AG08396 (cell line): Measurements from ENCODE around the gene ACOT13.
A peak's percentile ranks its signal among the peaks of the same experiment; 100 is the strongest.
"Not testable (repeated sequence)": the region's sequence is repeated elsewhere in the genome, so short reads cannot be mapped to it uniquely, and the experiment has no call there.

Experiments used
- DNase-seq: peaks from one replicate; pipeline ENCODE4 v3.0.0; 2012; ENCODE audit warnings: low spot score, mixed read lengths

The ACOT13 gene

DNA sequence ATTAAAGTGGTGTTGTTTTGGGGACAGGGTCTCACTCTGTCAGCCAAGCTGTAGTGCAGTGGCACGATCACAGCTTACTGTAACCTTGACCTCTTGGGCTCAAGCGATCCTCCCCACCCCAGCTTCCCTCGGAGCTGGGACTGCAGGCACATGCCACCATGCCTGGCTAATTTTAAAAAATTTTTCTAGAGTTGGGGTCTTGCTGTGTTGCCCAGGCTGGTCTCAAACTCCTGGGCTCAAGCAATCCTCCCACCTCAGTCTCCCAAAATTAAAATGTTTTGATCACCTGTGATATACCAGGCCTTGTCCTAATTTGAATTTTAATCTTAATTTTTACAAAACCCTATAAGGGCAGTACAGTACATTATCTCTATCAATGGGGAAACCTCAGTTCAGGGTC, 25.5 kb downstream of the ACOT13 start:
- no peak for DNase-seq

DNA sequence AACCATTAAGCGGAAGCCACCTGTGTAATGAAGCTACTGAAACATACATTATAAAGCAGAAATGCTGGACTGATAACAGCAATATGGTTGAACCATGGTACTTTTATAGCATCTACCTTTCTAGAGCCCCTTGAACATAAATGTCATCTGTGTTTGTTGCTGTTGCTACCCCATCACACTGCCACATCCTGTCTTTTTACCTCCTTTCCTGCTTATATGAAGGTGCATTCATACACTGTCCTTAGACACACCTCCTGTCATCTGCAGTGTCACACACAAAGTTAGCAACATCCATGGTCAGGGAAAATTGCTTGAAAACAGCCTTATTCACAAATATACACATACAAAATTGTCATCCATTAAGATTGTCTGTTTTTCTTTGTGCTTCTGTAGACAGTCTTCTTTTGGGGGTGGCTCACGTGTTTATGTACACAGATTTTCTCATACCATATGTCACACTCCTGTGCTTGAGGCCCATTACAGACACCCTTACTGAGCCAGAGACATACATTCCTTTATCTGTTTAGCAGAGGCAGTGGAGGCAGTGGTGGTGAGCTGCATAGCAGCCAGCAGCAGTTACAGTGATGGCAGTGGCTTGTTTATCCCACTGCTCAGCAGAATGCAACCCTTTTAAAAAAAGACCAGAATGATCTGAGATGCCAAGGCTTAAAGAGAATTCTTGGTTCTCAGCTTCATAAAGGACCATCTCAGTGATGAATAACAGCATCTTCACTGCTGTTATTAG, 26.1 kb downstream of the ACOT13 start:
- no peak for DNase-seq

- no peak for DNase-seq
Measured at GRCh38 chr6:24694198-24694597, 27.3 kb downstream of the ACOT13 start.

DNA sequence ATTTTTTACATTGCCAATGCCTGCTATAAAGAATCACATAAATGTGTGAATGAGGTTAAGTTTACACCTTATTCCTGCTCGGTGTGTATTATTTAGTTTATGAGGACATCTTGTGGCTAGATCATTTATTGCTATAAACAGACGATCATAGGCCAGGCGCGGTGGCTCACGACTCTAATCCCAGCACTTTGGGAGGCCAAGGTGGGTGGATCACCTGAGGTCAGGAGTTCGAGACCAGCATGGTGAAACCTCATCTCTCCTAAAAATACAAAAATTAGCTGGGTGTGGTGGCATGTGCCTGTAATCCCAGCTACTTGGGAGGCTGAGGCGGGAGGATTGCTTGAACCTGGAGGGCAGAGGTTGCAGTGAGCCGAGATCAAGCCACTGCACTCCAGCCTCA, 28.8 kb downstream of the ACOT13 start:
- peak; percentile 13 for DNase-seq

- DNase-seq = no peak
Measured at GRCh38 chr6:24696097-24696496, 29.2 kb downstream of the ACOT13 start.

- DNase-seq = no peak
Measured at GRCh38 chr6:24699521-24700359, 32.9 kb downstream of the ACOT13 start.

GRCh38 chr6:24702720-24703282, 35.9 kb downstream of the ACOT13 start:
- DNase-seq = no peak

DNA sequence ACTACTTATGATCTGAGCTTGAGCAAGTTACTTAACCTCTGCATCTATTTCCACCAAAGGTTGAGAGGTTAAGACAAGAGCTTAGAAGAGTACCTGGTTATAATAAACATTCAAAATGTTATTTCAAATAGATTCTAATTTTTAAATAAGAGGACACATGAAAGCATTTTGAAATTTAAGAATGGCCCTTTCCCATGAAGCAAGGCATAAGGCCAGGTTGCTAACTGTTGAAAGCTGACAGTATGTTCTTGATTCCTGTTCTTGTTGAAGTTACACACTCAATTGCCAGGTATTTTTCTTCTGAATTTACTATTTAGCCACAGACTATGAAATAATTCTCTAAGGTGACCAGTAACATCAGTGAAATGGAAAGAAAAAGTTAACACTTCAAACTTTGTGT, 37.6 kb downstream of the ACOT13 start:
- no peak for DNase-seq

GRCh38 chr6:24708612-24709011, 41.7 kb downstream of the ACOT13 start:
- no peak for DNase-seq

DNA sequence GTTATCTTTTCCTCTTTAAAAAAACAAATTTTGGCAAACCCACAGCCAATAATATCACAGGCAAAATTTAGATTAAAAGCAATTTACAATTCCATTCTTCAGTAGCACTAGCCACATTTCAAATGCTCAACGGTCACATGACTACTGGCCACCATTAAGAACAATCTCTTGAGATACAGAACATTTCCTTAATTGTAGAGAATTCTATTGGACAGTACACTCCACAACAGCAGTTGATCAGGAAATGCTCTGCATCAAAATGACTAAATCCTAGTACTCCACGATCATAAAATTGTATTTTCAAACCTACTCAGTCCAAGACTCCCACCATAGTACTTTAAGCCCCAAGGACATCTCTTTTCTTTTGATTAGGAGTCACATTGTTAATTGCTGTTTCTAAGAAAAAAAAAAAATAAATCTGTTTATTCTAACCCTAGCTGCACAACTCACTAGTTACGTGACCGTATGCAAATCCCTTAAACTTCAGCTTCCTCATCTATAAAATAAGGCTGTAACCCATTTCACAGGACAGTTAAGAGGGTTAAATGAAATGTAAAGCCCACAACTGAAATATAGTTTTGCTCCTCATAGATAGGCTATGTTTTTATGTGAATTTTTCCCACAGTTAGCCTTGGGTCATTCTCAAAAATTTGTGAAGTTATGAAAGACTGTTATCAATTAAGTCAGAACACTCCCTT, 42.3 kb downstream of the ACOT13 start:
- no peak for DNase-seq

DNA sequence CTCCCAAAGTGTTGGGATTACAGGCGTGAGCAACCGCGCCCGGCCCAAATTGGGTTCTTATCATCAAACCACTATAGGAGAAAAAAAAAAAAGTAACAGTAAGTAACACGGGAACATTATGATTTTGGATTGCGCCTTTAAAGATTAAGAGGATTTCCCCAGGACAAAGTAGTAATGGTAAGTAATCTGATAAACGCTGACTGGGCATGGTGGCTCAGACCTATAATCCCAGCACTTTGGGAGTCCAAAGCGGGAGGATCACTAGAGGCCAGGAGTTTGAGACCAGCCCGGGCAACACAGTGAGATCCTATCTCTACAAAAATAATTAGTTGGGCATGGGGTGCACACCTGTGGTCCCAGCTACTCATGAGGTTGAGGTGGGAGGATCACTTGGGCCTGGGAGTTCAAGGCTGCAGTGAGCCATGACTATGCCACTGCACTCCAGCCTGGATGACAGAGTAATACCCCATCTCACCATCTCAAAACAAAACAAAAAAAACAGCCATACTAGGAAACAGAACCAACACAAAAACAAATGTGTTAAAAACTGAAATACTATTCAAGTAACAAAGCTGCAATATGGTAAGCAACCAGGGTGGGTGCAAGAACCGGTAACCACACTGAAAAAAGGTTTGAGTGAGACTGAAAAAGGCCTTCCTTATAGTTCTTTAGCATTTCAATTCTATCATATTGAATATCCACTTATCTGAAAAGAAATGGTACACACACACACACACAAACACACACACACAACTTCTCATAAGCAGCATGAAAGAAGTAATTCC, 43.8 kb downstream of the ACOT13 start:
- DNase-seq = no peak

DNA sequence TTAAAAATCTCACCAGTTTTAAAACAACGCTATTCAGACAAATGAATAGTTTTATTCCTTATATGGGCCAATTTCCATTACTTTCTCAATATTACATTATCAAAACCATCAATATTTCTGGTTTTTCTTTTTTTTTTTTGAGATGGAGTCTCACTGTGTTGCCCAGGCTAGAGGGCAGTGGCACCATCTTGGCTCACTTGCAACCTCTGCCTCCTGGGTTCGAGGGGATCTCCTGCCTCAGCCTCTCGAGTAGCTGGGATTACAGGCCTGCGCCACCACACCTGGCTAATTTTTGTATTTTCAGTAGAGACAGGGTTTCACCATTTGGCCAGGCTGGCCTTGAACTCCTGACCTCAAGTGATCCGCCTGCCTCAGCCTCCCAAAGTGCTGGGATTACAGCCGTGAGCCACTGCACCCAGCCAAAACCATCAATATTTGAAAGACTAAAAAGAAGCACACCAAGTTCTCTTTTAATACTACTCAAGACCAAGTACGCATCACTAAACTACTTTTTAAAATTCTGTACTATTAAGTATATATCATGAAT, 49.8 kb downstream of the ACOT13 start:
- not testable (repeated sequence) for DNase-seq

DNA sequence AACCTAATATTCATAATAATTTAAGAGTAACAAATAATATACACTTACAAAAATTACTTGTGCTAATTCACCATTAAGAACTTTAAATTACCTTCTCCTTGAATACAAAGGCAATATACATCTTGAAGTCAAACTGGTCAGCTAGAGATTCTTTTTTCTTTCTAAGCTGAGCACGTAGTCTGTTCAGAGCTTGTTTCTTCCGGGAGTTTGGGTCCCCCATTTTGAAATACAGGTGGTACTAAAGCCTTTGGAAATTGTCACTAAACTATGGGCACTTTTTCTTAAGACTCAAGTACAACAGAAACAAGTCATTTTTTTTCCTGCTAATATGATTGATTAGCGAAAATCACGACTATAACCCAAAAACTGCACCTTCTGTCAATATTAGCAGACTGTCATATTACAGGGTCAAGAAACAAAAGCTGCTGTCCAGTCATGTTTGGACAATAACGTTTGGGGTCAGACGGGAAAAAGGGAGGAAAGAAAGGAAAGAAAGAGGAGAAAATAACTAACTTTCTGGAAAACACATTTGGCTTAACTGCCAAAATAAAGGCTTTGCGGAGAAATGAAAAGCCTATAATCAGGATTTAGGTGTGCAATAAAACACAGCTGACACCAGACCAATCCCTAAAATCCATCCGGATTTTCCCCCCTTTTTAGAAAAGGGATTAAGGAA, 51.7 kb downstream of the ACOT13 start:
- no peak for DNase-seq

GRCh38 chr6:24719125-24719971, 52.5 kb downstream of the ACOT13 start, which contains the start of gene C6orf62:
TSS of gene C6orf62 (minus strand) at chr6:24719154. CDS start at chr6:24718668, 486 bp downstream.
- peak; percentile 29 for DNase-seq

DNA sequence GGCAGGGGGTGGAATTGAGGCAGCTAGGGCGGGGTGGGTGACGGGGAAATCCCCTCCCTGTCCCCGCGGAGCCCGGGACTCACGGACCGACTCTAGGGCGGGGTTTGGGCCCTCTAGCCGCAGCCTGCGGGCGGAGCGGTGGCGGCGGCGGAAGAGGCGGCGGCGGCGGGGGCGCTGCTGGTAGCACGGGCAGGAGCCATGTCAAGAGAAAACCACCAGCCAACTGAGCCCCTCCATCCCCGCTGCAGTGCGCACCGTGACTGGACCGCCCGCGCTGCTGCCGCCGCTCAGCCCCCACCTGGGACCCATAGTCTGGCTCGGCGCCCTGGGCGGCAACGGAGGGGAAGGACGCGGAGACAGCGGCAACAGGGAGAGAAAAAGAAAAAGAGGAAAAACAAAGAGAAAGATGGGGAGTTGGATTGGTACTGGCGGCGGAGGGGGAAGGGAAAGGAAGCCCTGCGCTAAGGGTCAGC, 53.3 kb downstream of the ACOT13 start:
- peak; percentile 32 for DNase-seq

DNA sequence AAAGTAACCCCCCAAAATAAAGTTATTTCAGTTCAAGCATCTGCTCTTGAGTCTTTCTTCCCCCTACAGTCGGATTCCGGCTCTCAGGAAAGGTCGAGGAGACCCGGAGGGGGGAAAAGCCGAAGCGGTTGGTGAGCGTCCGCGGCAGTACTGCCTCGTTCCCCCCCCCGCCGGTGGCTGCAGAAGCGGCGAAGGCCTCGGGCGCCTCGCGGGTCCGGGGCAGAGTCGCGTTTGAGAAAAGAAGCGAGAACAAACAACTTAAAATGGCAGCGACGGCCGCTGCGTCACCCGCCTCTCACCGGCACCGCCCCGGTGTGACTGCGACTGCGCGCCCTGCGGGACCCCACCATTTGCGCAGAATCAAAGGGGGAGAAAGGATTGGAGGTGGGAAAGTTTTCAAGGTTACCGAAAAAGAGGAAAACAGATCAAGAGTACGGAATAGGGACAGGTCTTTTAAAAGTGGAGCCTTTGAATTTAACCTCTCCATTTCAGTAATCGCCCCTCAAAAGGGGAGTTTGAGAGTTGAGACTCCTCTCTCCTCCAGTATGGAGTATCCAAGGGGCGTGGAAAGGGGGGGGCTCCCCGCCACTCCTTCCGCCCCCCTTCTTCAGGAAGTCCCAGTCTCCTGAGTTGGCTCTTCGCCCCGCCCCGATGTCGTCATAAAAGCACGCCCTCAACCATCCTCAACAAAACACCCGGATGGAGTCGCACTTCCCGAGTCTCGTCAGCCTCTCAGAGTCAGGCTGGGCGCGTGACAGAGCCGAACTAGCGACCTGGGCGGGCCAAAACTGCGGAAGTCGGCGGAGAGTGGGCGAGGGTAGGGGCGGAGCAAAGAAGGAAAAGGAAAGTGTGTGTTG, 54.0 kb downstream of the ACOT13 start:
- DNase-seq = peak; percentile 97

DNA sequence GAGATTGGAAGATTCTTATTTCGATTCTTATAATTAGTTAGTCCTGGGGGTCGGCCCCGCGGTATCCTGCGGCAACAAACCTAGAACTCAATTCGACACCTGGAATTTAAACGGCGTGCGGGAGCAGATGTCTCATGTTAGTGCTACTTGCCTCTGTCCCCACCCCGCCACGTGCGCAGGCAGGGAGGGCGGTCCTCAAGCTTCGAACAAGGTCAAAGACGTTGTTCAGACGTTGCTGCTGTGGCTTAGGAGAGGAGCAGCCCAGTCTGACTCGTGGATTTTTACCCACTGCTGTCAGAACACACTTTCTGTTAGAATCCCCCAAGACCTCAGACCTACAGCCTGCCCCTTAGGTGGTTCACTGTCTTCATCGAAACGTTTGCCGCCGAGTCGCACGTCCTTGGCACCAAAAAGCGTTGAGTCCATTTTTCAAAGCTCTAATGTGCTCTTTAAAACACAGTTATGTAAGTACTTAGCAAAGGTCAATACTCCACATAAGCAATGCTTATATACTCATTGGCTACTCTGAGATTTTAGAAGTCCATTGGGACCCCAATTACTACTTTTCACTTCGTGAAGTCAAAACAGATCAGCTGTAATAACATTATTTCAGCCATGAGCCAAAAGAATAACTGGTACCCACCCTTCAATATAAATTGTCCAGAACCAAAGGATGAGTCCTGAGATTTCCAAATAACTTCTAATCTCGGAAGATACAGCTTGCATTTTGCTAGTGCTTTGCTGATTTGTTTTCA, 54.8 kb downstream of the ACOT13 start:
- peak; percentile 73 for DNase-seq

DNA sequence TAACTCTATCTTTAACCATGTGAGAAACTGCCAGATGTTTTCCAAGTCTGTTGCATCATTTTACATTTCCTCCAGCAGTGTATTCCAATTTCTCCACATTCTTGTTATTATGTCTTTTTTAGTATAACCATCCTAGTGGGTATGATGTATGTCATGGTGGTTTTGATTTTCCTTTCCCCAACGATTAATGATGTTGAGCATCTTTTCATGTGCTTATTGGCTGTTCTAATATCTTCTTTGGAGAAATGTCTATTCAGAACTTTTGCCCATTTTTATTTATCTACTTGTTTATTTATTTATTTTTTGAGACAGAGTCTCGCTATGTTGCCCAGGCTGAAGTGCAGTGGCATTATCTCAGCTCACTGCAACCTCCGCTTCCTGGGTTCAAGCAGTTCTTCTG, 56.4 kb downstream of the ACOT13 start:
- DNase-seq = no peak
